Measurements from ENCODE around the gene KRT8. TPM values are rescaled to one million over a fixed set of nuclear protein-coding genes. Genes with fewer than 3 reads are reported as not detected.
A peak's percentile ranks its signal among the peaks of the same experiment; 100 is the strongest.

Gene KRT8
- total and polyA plus RNA-seq, 2 of the 13 experiments (the other 11 are each of a cell fraction or from before 2014, with no cell fraction given), result 498 to 718 TPM

DNA sequence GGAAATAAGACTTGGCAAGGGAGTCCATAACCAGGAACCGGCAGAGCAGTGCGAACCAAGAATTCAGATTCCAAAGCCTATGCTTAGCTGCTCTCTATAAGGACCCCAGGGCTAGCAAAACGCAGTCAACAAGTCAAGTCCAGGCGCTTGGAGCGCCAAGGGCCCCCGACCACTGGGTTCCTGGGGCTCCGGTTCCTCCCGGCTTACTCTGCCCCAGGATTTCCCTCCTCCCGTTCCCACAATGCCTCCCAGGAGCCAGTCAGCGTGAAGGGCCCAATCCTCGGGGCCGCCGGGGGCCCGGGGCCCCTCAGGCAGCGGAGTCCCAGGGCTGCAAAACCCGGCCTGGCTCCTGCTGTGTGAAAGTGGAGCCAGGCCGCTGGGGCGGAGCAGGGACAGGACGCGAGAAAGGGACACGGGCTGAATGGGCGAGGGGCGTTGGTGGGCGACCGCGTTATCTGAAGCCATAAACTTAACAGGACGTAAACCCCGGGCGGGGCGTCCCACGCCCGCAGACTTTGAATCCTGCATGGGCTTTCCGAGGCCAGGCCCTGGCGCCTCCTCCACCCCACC is 1.5 kb downstream of the KRT8 start (continued):
- TF ChIP-seq, protein P1, sequence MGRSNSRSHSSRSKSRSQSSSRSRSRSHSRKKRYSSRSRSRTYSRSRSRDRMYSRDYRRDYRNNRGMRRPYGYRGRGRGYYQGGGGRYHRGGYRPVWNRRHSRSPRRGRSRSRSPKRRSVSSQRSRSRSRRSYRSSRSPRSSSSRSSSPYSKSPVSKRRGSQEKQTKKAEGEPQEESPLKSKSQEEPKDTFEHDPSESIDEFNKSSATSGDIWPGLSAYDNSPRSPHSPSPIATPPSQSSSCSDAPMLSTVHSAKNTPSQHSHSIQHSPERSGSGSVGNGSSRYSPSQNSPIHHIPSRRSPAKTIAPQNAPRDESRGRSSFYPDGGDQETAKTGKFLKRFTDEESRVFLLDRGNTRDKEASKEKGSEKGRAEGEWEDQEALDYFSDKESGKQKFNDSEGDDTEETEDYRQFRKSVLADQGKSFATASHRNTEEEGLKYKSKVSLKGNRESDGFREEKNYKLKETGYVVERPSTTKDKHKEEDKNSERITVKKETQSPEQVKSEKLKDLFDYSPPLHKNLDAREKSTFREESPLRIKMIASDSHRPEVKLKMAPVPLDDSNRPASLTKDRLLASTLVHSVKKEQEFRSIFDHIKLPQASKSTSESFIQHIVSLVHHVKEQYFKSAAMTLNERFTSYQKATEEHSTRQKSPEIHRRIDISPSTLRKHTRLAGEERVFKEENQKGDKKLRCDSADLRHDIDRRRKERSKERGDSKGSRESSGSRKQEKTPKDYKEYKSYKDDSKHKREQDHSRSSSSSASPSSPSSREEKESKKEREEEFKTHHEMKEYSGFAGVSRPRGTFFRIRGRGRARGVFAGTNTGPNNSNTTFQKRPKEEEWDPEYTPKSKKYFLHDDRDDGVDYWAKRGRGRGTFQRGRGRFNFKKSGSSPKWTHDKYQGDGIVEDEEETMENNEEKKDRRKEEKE (IDR thresholded peaks at IDR 0.05), result no peak
- TF ChIP-seq ELF3 (CRISPR knock-in tag; IDR thresholded peaks at IDR 0.05), result peak; percentile 28; the same call in 1 of the 2 replicates
- 0 out of 2 replicates have a peak, but pooled peaks have one; percentile 21 for TF ChIP-seq HIVEP1 (CRISPR knock-in tag; IDR thresholded peaks at IDR 0.05)
- TF ChIP-seq AGO1 (IDR thresholded peaks at IDR 0.05; ENCODE audit: low read depth, low read length, poor library complexity, severe bottlenecking), result peak; percentile 75
- TF ChIP-seq ZNF274 (CRISPR knock-in tag; IDR thresholded peaks at IDR 0.05), result peak; percentile 38; the same call in 1 of the 2 replicates
- TF ChIP-seq ZNF510 (CRISPR knock-in tag; IDR thresholded peaks at IDR 0.05; ENCODE audit: low read depth), result no peak
- 0 out of 2 replicates have a peak, but pooled peaks have one; percentile 20 for TF ChIP-seq ZNF703 (CRISPR knock-in tag; IDR thresholded peaks at IDR 0.05; ENCODE audit: borderline replicate concordance)
- no peak for TF ChIP-seq ZNF781 (CRISPR knock-in tag; IDR thresholded peaks at IDR 0.05; ENCODE audit: borderline replicate concordance, not compliant biosample characterization)
- no peak for TF ChIP-seq SMARCE1 (IDR thresholded peaks at IDR 0.05; ENCODE audit: borderline replicate concordance)
- no peak for TF ChIP-seq DMAP1 (CRISPR knock-in tag; IDR thresholded peaks at IDR 0.05)
- TF ChIP-seq ZC3H13 (CRISPR knock-in tag; IDR thresholded peaks at IDR 0.05), result no peak; the same call in 1 of the 2 replicates
- peak; percentile 30; the same call in 1 of the 2 replicates for TF ChIP-seq RXRB (CRISPR knock-in tag; IDR thresholded peaks at IDR 0.05; ENCODE audit: borderline replicate concordance)
- peak; percentile 34; the same call in 1 of the 2 replicates for TF ChIP-seq KDM5B (CRISPR knock-in tag; IDR thresholded peaks at IDR 0.05; ENCODE audit: borderline replicate concordance)
- 0 out of 2 replicates have a peak, but pooled peaks have one; percentile 43 for TF ChIP-seq ZNF24 (IDR thresholded peaks at IDR 0.05)
- no peak for TF ChIP-seq RFXANK (CRISPR knock-in tag; IDR thresholded peaks at IDR 0.05)
- TF ChIP-seq RORA (CRISPR knock-in tag; IDR thresholded peaks at IDR 0.05), result no peak
- TF ChIP-seq PCBP1 (IDR thresholded peaks at IDR 0.05; ENCODE audit: borderline replicate concordance, low read depth, low read length), result peak; percentile 89
- TF ChIP-seq PHF5A (CRISPR knock-in tag; IDR thresholded peaks at IDR 0.05; ENCODE audit: low read depth, unreplicated experiment), result no peak
- no peak for TF ChIP-seq ZFP36L1 (CRISPR knock-in tag; IDR thresholded peaks at IDR 0.05)
- no peak for TF ChIP-seq ZNF564 (CRISPR knock-in tag; IDR thresholded peaks at IDR 0.05)
- TF ChIP-seq THYN1 (CRISPR knock-in tag; IDR thresholded peaks at IDR 0.05; ENCODE audit: borderline replicate concordance, low read depth), result no peak
- TF ChIP-seq CREB1 (IDR thresholded peaks at IDR 0.05), result peak; percentile 7; the same call in 1 of the 2 replicates
- no peak; the same call in 1 of the 2 replicates for TF ChIP-seq CREB1 (CRISPR knock-in tag; IDR thresholded peaks at IDR 0.05)
- TF ChIP-seq, protein P2, sequence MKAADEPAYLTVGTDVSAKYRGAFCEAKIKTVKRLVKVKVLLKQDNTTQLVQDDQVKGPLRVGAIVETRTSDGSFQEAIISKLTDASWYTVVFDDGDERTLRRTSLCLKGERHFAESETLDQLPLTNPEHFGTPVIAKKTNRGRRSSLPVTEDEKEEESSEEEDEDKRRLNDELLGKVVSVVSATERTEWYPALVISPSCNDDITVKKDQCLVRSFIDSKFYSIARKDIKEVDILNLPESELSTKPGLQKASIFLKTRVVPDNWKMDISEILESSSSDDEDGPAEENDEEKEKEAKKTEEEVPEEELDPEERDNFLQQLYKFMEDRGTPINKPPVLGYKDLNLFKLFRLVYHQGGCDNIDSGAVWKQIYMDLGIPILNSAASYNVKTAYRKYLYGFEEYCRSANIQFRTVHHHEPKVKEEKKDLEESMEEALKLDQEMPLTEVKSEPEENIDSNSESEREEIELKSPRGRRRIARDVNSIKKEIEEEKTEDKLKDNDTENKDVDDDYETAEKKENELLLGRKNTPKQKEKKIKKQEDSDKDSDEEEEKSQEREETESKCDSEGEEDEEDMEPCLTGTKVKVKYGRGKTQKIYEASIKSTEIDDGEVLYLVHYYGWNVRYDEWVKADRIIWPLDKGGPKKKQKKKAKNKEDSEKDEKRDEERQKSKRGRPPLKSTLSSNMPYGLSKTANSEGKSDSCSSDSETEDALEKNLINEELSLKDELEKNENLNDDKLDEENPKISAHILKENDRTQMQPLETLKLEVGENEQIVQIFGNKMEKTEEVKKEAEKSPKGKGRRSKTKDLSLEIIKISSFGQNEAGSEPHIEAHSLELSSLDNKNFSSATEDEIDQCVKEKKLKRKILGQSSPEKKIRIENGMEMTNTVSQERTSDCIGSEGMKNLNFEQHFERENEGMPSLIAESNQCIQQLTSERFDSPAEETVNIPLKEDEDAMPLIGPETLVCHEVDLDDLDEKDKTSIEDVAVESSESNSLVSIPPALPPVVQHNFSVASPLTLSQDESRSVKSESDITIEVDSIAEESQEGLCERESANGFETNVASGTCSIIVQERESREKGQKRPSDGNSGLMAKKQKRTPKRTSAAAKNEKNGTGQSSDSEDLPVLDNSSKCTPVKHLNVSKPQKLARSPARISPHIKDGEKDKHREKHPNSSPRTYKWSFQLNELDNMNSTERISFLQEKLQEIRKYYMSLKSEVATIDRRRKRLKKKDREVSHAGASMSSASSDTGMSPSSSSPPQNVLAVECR (CRISPR knock-in tag; IDR thresholded peaks at IDR 0.05; ENCODE audit: borderline replicate concordance), result peak; percentile 56; the same call in 1 of the 2 replicates
- peak in 1 of 2 experiments; percentile 59; a peak in 2 of 4 replicates for TF ChIP-seq KLF16 (CRISPR knock-in tag; IDR thresholded peaks at IDR 0.05)
